Stimulated activated naive CD8-positive, alpha-beta T cell treated with anti-CD3 and anti-CD28 coated beads, Interleukin-15, amount 100 ng/mL, for 72 hours (primary cell): Measurements from ENCODE around the gene AKAP6.
A peak's percentile ranks its signal among the peaks of the same experiment; 100 is the strongest.

Experiments
- ATAC-seq: fragments of 150-1000 bp; cut with Tn5 transposase; 2 replicates; pipeline ENCODE4 v1.10.0; 2021; ENCODE audit warnings: mild to moderate bottlenecking, moderate library complexity
- DNase-seq, 2 donors: peaks; one replicate each; pipeline ENCODE4 v3.0.0; 2021 to 2022
- H3K27ac Mint-ChIP-seq, 2 donors: one replicate each; pipeline ENCODE4 v1.8.0; 2022; ENCODE audit warnings: mild to moderate bottlenecking in 2 of 2, mixed read lengths in 2 of 2, moderate library complexity in 2 of 2
- H3K27me3 Mint-ChIP-seq: one replicate; pipeline ENCODE4 v1.8.0; 2022; ENCODE audit warnings: mixed read lengths
- H3K4me1 Mint-ChIP-seq: one replicate; pipeline ENCODE4 v1.8.0; 2022; ENCODE audit warnings: mild to moderate bottlenecking, mixed read lengths
- H3K4me3 Mint-ChIP-seq, 2 donors: one replicate each; pipeline ENCODE4 v1.8.0; 2022; ENCODE audit warnings: mild to moderate bottlenecking in 2 of 2, mixed read lengths in 2 of 2, moderate library complexity in 1 of 2
- H3K9me3 Mint-ChIP-seq, 2 donors: one replicate each; pipeline ENCODE4 v1.8.0; 2022; ENCODE audit warnings: mixed read lengths in 2 of 2

Gene AKAP6

DNA sequence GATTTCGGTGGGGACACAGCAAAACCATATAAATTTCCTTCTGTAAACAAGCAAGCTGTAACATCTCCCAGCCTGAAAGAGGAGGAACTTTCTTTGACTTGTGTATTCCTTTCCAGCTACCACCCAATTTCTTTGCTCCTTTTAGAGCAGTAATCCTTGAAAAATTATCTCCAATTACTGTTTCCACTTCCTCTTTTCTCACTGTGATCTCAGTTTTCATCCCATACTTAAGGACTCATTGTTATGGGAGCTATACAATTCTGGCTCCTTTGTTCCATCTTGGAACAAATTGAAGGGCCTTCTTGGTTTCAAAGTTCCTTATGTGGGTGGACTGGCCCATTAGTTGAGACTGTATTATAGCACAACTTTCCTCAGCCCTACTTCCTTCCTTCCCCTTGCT lies 152.6 kb downstream of the AKAP6 start:
- no peaks in the 10 kb centered on the region for H3K4me1 Mint-ChIP-seq
- H3K27ac Mint-ChIP-seq: no peak overlapping the region
- no peak overlapping the region for H3K4me3 Mint-ChIP-seq
- no peak for ATAC-seq
- H3K9me3 Mint-ChIP-seq: no peaks in the 10 kb centered on the region
- DNase-seq: no peak
- H3K27me3 Mint-ChIP-seq: no peaks in the 10 kb centered on the region

DNA sequence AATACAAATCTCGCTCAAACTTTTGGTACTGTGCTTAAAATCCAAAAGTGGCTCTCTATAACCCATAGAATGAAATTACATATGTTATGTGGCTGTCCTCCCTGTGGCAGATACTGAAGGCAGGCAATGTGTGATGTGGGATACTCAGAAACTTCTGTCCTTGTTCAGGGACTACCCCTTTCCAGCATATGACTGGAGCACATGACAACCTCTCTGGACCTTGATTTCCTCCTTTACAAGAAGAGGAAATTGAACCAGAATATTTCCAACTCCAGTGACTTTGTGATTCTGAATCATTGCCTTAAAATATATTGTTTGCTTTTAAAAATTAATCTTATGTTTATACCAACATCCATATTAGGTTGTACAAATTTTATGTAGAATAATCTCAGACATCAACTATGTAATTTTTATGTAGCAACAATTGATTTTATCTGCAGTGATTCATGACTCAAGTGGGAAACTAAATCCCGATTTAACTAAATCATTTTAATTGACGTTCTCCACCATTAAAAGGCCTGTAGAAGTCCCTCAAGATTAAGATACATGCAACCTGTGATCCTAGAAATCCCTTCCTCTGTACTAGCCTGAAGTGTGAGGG lies 162.4 kb downstream of the AKAP6 start:
- DNase-seq: no peak
- H3K27ac Mint-ChIP-seq: no peak overlapping the region
- H3K4me3 Mint-ChIP-seq: no peak overlapping the region
- no peaks in the 10 kb centered on the region for H3K27me3 Mint-ChIP-seq
- H3K4me1 Mint-ChIP-seq: no peaks in the 10 kb centered on the region
- H3K9me3 Mint-ChIP-seq: no peaks in the 10 kb centered on the region
- ATAC-seq: no peak

DNA sequence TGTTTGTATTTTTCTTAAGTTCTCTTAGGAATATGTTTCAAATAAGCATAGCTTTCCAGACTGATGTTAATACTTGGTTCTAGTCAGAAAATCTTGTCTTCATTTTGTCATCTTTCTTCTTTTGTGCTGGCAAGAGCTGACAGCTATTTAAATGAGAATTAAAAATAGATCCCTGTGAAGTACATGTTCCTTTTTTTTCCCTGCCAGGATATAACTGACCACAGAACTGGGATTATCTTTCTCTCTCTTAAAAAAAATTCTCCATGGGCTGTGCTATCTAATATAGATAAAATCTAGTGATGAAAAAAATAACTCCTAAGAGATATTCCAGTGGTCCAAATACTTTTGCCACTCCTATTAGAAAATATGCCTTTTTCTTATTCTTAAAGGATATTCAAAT lies 163.4 kb downstream of the AKAP6 start:
- no peak for DNase-seq
- Mint-ChIP-seq H3K9me3 (no peaks in the 10 kb centered on the region), H3K27me3 (no peaks in the 10 kb centered on the region), H3K4me3 (no peak overlapping the region), H3K4me1 (no peaks in the 10 kb centered on the region), H3K27ac (no peak overlapping the region)
- no peak for ATAC-seq

GRCh38 chr14:32494609-32495434 lies 165.7 kb downstream of the AKAP6 start:
- ATAC-seq (no peak), DNase-seq (no peak)
- H3K4me3 Mint-ChIP-seq: no peak overlapping the region

GRCh38 chr14:32495435-32495734 lies 166.3 kb downstream of the AKAP6 start:
- Mint-ChIP-seq H3K9me3 (no peaks in the 10 kb centered on the region), H3K27me3 (no peaks in the 10 kb centered on the region), H3K27ac (no peak overlapping the region), H3K4me3 (no peak overlapping the region), H3K4me1 (no peaks in the 10 kb centered on the region)
- DNase-seq (no peak), ATAC-seq (no peak)

More at GRCh38 chr14:32494609-32495434, 165.7 kb downstream of the AKAP6 start:
- Mint-ChIP-seq H3K27ac (no peak overlapping the region), H3K9me3 (no peaks in the 10 kb centered on the region), H3K27me3 (no peaks in the 10 kb centered on the region), H3K4me1 (no peaks in the 10 kb centered on the region)

DNA sequence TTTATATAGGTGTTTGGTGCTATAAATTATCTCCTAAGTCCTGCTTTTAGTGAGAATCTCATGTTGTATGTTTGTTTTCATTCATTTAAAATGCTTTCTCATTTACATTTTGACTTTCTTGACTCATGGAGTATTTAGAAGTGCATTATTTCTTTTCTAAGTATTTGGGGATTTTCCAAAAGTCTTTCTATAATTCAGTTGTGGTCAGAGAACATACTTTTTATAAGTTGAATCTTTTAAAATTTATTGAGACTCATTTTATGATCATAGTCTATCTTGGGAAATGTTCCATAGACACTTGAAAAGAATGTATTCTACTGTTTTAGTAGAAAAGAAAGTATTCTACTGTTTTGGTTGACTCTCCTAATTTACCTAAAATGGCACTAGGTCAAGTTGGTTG lies 168.2 kb downstream of the AKAP6 start:
- H3K27ac Mint-ChIP-seq: no peak overlapping the region
- no peak overlapping the region for H3K4me3 Mint-ChIP-seq

GRCh38 chr14:32507029-32507984 lies 178.2 kb downstream of the AKAP6 start:
- Mint-ChIP-seq H3K27me3 (no peaks in the 10 kb centered on the region), H3K4me1 (no peaks in the 10 kb centered on the region), H3K4me3 (no peak overlapping the region), H3K27ac (peak overlapping the region; percentile 23 to 68), H3K9me3 (no peaks in the 10 kb centered on the region)
- DNase-seq: no peak
- no peak for ATAC-seq

More for the DNA sequence above, 168.2 kb downstream of the AKAP6 start:
- H3K27me3 Mint-ChIP-seq: no peaks in the 10 kb centered on the region
- no peaks in the 10 kb centered on the region for H3K9me3 Mint-ChIP-seq
- DNase-seq: no peak
- ATAC-seq: no peak
- H3K4me1 Mint-ChIP-seq: no peaks in the 10 kb centered on the region

- H3K4me3 Mint-ChIP-seq: no peak overlapping the region
- H3K27me3 Mint-ChIP-seq: no peaks in the 10 kb centered on the region
- H3K4me1 Mint-ChIP-seq: no peaks in the 10 kb centered on the region
- H3K27ac Mint-ChIP-seq: no peak overlapping the region
- no peaks in the 10 kb centered on the region for H3K9me3 Mint-ChIP-seq
- ATAC-seq (no peak), DNase-seq (no peak)
Observed at GRCh38 chr14:32508281-32508680, 179.2 kb downstream of the AKAP6 start.

GRCh38 chr14:32509632-32510187 lies 180.6 kb downstream of the AKAP6 start:
- no peak overlapping the region for H3K27ac Mint-ChIP-seq
- H3K9me3 Mint-ChIP-seq: no peaks in the 10 kb centered on the region
- DNase-seq (no peak), ATAC-seq (no peak)
- no peak overlapping the region for H3K4me3 Mint-ChIP-seq
- H3K4me1 Mint-ChIP-seq: no peaks in the 10 kb centered on the region
- H3K27me3 Mint-ChIP-seq: no peaks in the 10 kb centered on the region

GRCh38 chr14:32510815-32511214 lies 181.7 kb downstream of the AKAP6 start:
- H3K4me3 Mint-ChIP-seq: no peak overlapping the region
- no peaks in the 10 kb centered on the region for H3K27me3 Mint-ChIP-seq
- ATAC-seq (no peak), DNase-seq (no peak)
- no peak overlapping the region for H3K27ac Mint-ChIP-seq
- H3K9me3 Mint-ChIP-seq: no peaks in the 10 kb centered on the region
- H3K4me1 Mint-ChIP-seq: no peaks in the 10 kb centered on the region

- DNase-seq (no peak), ATAC-seq (no peak)
- Mint-ChIP-seq H3K4me3 (no peak overlapping the region), H3K27ac (no peak overlapping the region), H3K4me1 (no peaks in the 10 kb centered on the region), H3K9me3 (no peaks in the 10 kb centered on the region), H3K27me3 (no peaks in the 10 kb centered on the region)
Observed at GRCh38 chr14:32512348-32512747, 183.2 kb downstream of the AKAP6 start.

- Mint-ChIP-seq H3K27ac (no peak overlapping the region), H3K4me3 (no peak overlapping the region), H3K27me3 (no peaks in the 10 kb centered on the region), H3K9me3 (peaks cover 0 to 2% of the 10 kb centered on the region in 2 donors), H3K4me1 (no peaks in the 10 kb centered on the region)
- DNase-seq: no peak
- ATAC-seq: no peak
Observed at GRCh38 chr14:32512813-32513212, 183.7 kb downstream of the AKAP6 start.

- no peak for DNase-seq
- no peak for ATAC-seq
- H3K27ac Mint-ChIP-seq: no peak overlapping the region
- H3K9me3 Mint-ChIP-seq: peaks cover 0 to 10% of the 10 kb centered on the region in 2 donors
- no peaks in the 10 kb centered on the region for H3K4me1 Mint-ChIP-seq
- no peaks in the 10 kb centered on the region for H3K27me3 Mint-ChIP-seq
- H3K4me3 Mint-ChIP-seq: no peak overlapping the region
Observed at GRCh38 chr14:32513571-32514009, 184.5 kb downstream of the AKAP6 start.

GRCh38 chr14:32514236-32514635 lies 185.1 kb downstream of the AKAP6 start:
- no peak overlapping the region for H3K27ac Mint-ChIP-seq
- H3K9me3 Mint-ChIP-seq: peaks cover 3 to 14% of the 10 kb centered on the region in 2 donors
- no peaks in the 10 kb centered on the region for H3K4me1 Mint-ChIP-seq
- H3K27me3 Mint-ChIP-seq: no peaks in the 10 kb centered on the region
- no peak for DNase-seq
- no peak overlapping the region for H3K4me3 Mint-ChIP-seq
- no peak for ATAC-seq

- H3K4me1 Mint-ChIP-seq: no peaks in the 10 kb centered on the region
- ATAC-seq: no peak
- H3K27me3 Mint-ChIP-seq: no peaks in the 10 kb centered on the region
- no peak overlapping the region for H3K4me3 Mint-ChIP-seq
- H3K27ac Mint-ChIP-seq: peak overlapping the region in 1 of 2 donors; percentile 29
- DNase-seq: no peak
- peaks cover 5 to 18% of the 10 kb centered on the region in 2 donors for H3K9me3 Mint-ChIP-seq
Observed at GRCh38 chr14:32514681-32515080, 185.6 kb downstream of the AKAP6 start.
